Natural killer cell treated with Interleukin-12 subunit alpha and Interleukin-12 subunit beta and Interleukin-15 and Interleukin-18, amount 100 ng/mL, for 72 hours (primary cell): ENCODE measurements around the gene PLBD2. TPM values are rescaled to one million over a fixed set of nuclear protein-coding genes. Genes with fewer than 3 reads are reported as not detected.

Source experiments
- ATAC-seq, 2 donors: fragments of 150-1000 bp; cut with Tn5 transposase in 1 of 2; sonication (Bioruptor Pico), chemical (Tn5 transposase) in 1 of 2; 2 replicates each; pipeline ENCODE4 v1.10.0; 2021
- DNase-seq: peaks from one replicate; pipeline ENCODE4 v3.0.0; 2022; ENCODE audit warnings: low spot score
- H3K27ac Mint-ChIP-seq, 2 donors: 1 replicate in 1 of 2; 2 replicates in 1 of 2; pipeline ENCODE4 v1.8.0; 2022; ENCODE audit warnings: mixed read lengths in 2 of 2, mild to moderate bottlenecking in 1 of 2, moderate library complexity in 1 of 2
- H3K27me3 Mint-ChIP-seq, 2 donors: 1 replicate in 1 of 2; 2 replicates in 1 of 2; pipeline ENCODE4 v1.8.0; 2022; ENCODE audit warnings: mixed read lengths in 2 of 2
- H3K36me3 Mint-ChIP-seq: one replicate; pipeline ENCODE4 v1.8.0; 2022; ENCODE audit warnings: mixed read lengths
- H3K4me1 Mint-ChIP-seq, 2 donors: 1 replicate in 1 of 2; 2 replicates in 1 of 2; pipeline ENCODE4 v1.8.0; 2022; ENCODE audit warnings: low read depth in 2 of 2, mixed read lengths in 2 of 2, mild to moderate bottlenecking in 1 of 2
- H3K4me3 Mint-ChIP-seq: one replicate; pipeline ENCODE4 v1.8.0; 2022; ENCODE audit warnings: mixed read lengths
- H3K9me3 Mint-ChIP-seq: 2 replicates; pipeline ENCODE4 v1.8.0; 2022; ENCODE audit warnings: mixed read lengths
- total RNA-seq, 2 donors: library from RNA; stranded (reverse); gene quantifications; one replicate each; pipeline ENCODE4 v1.2.3, GENCODE V29; 2022

Gene PLBD2
- total RNA-seq, 2 donors from 2014 or later, result 23.2 to 26.8 TPM

DNA sequence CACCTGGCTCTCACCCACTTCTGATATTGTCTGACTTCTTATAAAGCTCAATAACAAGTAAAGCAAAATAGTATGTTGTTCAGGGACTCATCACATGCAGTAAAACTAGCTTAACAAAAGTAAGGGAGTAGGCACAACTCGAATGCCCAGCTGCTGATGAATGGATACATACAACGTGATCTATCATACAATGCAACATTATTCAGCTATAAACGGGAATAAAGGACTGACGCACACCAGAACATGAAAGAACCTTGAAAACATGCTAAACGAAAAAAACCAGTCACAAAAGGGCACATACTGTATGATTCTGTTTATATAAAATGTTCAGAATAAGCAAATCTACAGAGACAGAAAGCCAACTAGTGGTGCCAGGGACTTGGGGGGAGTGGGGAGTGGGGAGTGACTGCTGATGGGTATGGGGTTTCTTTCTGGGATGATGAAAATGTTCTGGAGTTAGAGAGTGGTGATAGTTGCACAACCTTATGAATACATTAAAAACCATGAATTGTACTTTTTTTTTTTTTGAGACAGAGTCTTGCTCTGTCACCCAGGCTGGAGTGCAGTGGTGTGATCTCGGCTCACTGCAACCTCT lies 11.1 kb downstream of the PLBD2 start:
- Mint-ChIP-seq H3K4me1 (peaks cover 0 to 5% of the 10 kb centered on the region in 2 donors), H3K27me3 (no peaks in the 10 kb centered on the region), H3K4me3 (no peak overlapping the region), H3K36me3 (peaks cover 11% of the 10 kb centered on the region), H3K27ac (no peak overlapping the region), H3K9me3 (no peaks in the 10 kb centered on the region)
- ATAC-seq (no peak), DNase-seq (no peak)

- DNase-seq, result no peak
- peaks cover 0 to 5% of the 10 kb centered on the region in 2 donors for H3K4me1 Mint-ChIP-seq
- no peak overlapping the region for H3K4me3 Mint-ChIP-seq
- no peaks in the 10 kb centered on the region for H3K27me3 Mint-ChIP-seq
- H3K9me3 Mint-ChIP-seq, result no peaks in the 10 kb centered on the region
- no peak overlapping the region for H3K27ac Mint-ChIP-seq
- no peak for ATAC-seq
- peaks cover 11% of the 10 kb centered on the region for H3K36me3 Mint-ChIP-seq
Measured at GRCh38 chr12:113370923-113371682, 12.7 kb downstream of the PLBD2 start.

- peaks cover 0 to 5% of the 10 kb centered on the region in 2 donors for H3K4me1 Mint-ChIP-seq
- no peak overlapping the region for H3K27ac Mint-ChIP-seq
- no peaks in the 10 kb centered on the region for H3K9me3 Mint-ChIP-seq
- DNase-seq (no peak), ATAC-seq (no peak)
- H3K27me3 Mint-ChIP-seq, result no peaks in the 10 kb centered on the region
- no peak overlapping the region for H3K4me3 Mint-ChIP-seq
- peaks cover 11% of the 10 kb centered on the region for H3K36me3 Mint-ChIP-seq
Measured at GRCh38 chr12:113371808-113372207, 13.4 kb downstream of the PLBD2 start.

DNA sequence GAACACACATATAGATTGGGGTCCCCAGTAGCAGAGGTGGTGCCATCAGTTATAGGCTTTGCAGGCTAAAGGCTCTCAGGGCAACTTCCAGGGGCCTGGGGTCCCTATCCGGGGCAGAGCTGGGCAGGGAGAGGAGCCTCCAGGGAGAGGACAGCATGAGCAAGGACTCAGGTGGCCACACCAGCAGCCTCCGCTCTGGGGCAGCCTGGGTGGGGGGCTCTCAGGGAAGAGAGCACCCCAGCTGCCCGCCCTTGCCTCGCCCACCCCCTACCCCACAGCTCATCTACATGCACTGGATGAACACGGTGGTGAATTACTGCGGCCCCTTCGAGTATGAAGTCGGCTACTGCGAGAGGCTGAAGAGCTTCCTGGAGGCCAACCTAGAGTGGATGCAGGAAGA lies 14.0 kb downstream of the PLBD2 start:
- Mint-ChIP-seq H3K4me1 (peaks cover 0 to 5% of the 10 kb centered on the region in 2 donors), H3K36me3 (peaks cover 11% of the 10 kb centered on the region), H3K27me3 (no peaks in the 10 kb centered on the region), H3K4me3 (no peak overlapping the region), H3K27ac (no peak overlapping the region), H3K9me3 (no peaks in the 10 kb centered on the region)
- no peak for ATAC-seq
- DNase-seq, result no peak

DNA sequence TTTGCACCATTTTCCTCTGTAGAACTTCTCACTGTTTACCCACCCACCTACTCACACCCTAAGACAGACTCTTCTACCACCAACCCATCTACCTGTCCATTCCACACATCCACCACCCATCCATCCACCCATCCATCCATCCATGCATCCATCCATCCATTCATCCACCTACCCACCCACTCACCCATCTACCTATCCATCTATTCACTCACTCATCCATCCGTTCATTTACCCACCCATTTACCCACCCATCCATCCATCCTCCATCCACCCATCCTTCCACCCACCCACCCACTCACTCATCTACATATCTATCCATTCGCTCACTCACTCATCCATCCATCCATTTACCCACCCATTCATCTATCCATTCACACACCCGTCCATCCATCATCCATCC lies 15.1 kb downstream of the PLBD2 start:
- no peak for ATAC-seq
- Mint-ChIP-seq H3K4me1 (peaks cover 0 to 2% of the 10 kb centered on the region in 2 donors), H3K27ac (no peak overlapping the region), H3K4me3 (no peak overlapping the region), H3K9me3 (no peaks in the 10 kb centered on the region), H3K36me3 (peaks cover 11% of the 10 kb centered on the region), H3K27me3 (no peaks in the 10 kb centered on the region)
- no peak for DNase-seq

DNA sequence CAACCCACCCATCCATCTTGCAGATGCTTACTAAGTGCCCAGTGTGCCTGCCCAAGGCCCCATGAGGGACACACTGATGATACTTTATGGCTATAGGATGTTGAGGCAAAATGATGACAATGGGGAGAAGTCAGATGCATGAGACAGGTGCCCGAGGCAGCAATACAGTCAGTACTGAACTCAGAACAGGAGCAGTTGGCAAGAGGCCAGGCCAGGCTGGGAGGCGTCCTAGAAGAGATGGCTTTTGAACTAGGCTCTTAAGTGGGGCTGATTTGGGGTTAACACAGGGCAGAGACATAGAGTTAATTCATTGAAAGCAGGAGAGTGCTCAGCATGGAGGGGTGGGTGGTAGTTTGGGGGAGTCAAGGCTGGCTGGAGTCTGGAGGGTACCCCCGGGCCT lies 15.6 kb downstream of the PLBD2 start:
- Mint-ChIP-seq H3K36me3 (peaks cover 11% of the 10 kb centered on the region), H3K9me3 (no peaks in the 10 kb centered on the region), H3K27ac (no peak overlapping the region), H3K27me3 (no peaks in the 10 kb centered on the region), H3K4me1 (no peaks in the 10 kb centered on the region), H3K4me3 (no peak overlapping the region)
- ATAC-seq (no peak), DNase-seq (no peak)

- H3K27me3 Mint-ChIP-seq, result no peaks in the 10 kb centered on the region
- H3K4me1 Mint-ChIP-seq, result no peaks in the 10 kb centered on the region
- no peak overlapping the region for H3K27ac Mint-ChIP-seq
- ATAC-seq, result no peak
- peaks cover 11% of the 10 kb centered on the region for H3K36me3 Mint-ChIP-seq
- no peak overlapping the region for H3K4me3 Mint-ChIP-seq
- H3K9me3 Mint-ChIP-seq, result no peaks in the 10 kb centered on the region
- no peak for DNase-seq
Measured at GRCh38 chr12:113374823-113375428, 16.5 kb downstream of the PLBD2 start.

DNA sequence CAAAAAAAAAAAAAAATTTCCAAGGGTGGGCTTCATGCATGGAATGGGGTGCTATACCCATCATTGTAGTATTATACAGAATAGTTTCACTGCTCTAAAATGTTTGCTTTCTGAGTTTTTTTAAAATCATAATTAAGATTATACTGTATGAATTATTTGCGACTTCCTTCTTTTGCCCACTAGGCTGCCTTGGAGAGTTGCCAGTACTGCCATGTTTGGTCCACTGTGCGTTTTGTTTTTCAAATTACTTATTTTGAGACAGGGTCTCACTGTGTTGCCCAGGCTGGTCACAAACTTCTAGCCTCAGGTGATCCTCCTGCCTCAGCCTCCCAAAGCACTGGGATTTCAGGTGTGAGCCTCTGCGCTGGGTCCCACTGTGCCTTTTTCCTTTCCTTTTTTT lies 19.9 kb downstream of the PLBD2 start:
- Mint-ChIP-seq H3K9me3 (no peaks in the 10 kb centered on the region), H3K27ac (no peak overlapping the region), H3K27me3 (no peaks in the 10 kb centered on the region), H3K4me3 (no peak overlapping the region), H3K36me3 (peaks cover 7% of the 10 kb centered on the region), H3K4me1 (no peaks in the 10 kb centered on the region)
- ATAC-seq (no peak), DNase-seq (no peak)

GRCh38 chr12:113381220-113381619 lies 22.8 kb downstream of the PLBD2 start:
- DNase-seq, result no peak
- Mint-ChIP-seq H3K9me3 (no peaks in the 10 kb centered on the region), H3K27ac (no peak overlapping the region), H3K36me3 (no peaks in the 10 kb centered on the region), H3K4me1 (no peaks in the 10 kb centered on the region), H3K27me3 (no peaks in the 10 kb centered on the region), H3K4me3 (no peak overlapping the region)
- no peak for ATAC-seq

DNA sequence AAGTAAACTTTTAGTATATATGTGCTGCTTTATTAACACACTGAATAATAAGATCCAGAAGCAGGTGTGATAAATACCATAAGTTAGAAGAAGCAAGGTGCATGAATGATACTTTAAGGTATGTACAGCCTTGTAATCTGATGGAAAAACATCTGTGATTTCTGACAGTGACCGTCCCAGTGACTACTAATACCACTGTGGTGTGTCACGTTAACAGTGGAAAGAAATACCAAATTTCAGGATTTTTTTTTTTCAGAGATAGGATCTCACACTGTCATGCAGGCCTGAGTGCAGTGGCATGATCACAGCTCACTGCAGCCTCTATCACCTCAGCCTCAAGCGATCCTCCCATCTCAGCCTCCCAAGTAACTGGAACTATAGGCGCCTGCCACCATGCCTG lies 23.8 kb downstream of the PLBD2 start:
- Mint-ChIP-seq H3K4me1 (no peaks in the 10 kb centered on the region), H3K27ac (no peak overlapping the region), H3K9me3 (no peaks in the 10 kb centered on the region), H3K4me3 (no peak overlapping the region), H3K36me3 (no peaks in the 10 kb centered on the region), H3K27me3 (no peaks in the 10 kb centered on the region)
- no peak for DNase-seq
- ATAC-seq, result no peak

DNA sequence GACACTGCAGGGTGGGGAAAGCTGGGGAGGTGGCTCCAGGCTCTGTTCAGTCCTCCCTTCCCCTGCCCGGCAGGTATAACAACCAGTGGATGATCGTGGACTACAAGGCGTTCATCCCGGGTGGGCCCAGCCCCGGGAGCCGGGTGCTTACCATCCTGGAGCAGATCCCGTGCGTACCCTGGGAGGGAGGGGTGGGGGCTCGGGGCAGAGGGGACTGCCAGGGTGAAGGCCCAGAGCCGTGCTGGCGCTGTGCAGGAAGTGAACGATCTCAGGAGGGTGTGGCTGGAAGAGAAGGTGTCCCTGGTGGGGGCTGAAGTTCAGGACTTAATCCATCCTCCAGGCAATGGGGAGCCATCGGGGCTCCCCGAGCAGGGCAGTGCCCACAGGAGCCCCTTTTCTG lies 26.4 kb downstream of the PLBD2 start:
- DNase-seq (no peak), ATAC-seq (peak in 1 of 2 donors; percentile 25)
- Mint-ChIP-seq H3K9me3 (no peaks in the 10 kb centered on the region), H3K27me3 (no peaks in the 10 kb centered on the region), H3K4me3 (no peak overlapping the region), H3K36me3 (no peaks in the 10 kb centered on the region), H3K4me1 (no peaks in the 10 kb centered on the region), H3K27ac (no peak overlapping the region)

DNA sequence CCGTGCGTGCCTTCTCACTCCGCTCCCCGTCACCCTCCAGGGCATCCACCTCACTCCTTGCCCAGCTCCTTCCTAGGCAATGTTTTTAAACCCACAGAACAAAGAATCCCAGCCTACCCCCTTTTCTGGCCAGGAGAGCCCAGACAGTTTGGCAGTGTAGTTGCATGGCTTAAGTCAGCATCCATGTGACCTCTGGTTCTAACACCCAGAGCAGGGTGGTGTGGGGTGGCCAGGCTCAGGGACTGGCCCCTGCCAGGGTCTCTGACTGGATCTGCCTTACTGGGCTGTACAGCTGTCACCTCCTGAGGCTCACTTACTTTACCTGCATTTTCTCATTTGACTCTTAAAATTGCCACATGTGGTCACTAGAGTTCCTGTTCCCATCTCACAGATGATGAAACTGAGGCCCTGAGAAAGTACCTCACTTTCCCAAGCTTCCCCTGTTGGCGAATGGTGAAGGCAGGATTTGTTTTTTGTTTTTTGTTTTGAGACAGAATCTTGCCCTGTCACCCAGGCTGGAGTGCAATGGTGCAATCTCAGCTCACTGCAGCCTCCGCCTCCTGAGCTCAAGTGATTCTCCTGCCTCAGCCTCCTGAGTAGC lies 27.0 kb downstream of the PLBD2 start:
- no peaks in the 10 kb centered on the region for H3K4me1 Mint-ChIP-seq
- H3K27me3 Mint-ChIP-seq, result no peaks in the 10 kb centered on the region
- ATAC-seq, result peak in 1 of 2 donors; percentile 56
- DNase-seq, result no peak
- no peak overlapping the region for H3K27ac Mint-ChIP-seq
- no peaks in the 10 kb centered on the region for H3K9me3 Mint-ChIP-seq
- H3K4me3 Mint-ChIP-seq, result no peak overlapping the region
- no peaks in the 10 kb centered on the region for H3K36me3 Mint-ChIP-seq

- no peaks in the 10 kb centered on the region for H3K4me1 Mint-ChIP-seq
- H3K36me3 Mint-ChIP-seq, result no peaks in the 10 kb centered on the region
- no peak overlapping the region for H3K27ac Mint-ChIP-seq
- no peak for ATAC-seq
- DNase-seq, result no peak
- H3K4me3 Mint-ChIP-seq, result no peak overlapping the region
- H3K27me3 Mint-ChIP-seq, result no peaks in the 10 kb centered on the region
- no peaks in the 10 kb centered on the region for H3K9me3 Mint-ChIP-seq
Measured at GRCh38 chr12:113386866-113387566, 28.6 kb downstream of the PLBD2 start.

DNA sequence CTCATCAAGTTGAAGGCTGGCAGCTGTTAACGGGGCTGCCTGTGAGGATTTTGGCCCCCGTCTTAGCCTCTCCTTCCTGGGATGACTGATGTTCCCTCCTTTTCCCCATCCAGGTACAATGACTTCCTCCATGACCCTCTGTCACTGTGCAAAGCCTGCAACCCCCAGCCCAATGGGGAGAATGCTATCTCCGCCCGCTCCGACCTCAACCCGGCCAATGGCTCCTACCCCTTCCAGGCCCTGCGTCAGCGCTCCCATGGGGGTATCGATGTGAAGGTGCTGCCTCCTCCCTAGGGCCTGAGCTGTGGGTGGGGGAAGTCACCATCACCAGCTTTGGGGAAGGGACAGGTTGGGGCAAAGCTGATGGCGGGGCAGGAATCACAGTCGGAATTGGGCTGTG lies 29.2 kb downstream of the PLBD2 start:
- DNase-seq (no peak), ATAC-seq (no peak)
- Mint-ChIP-seq H3K36me3 (no peaks in the 10 kb centered on the region), H3K4me1 (no peaks in the 10 kb centered on the region), H3K4me3 (no peak overlapping the region), H3K27me3 (no peaks in the 10 kb centered on the region), H3K27ac (no peak overlapping the region), H3K9me3 (no peaks in the 10 kb centered on the region)
